Heart left ventricle (tissue), 13 donors: ENCODE data around the gene NCMAP.

Source experiments
- CTCF ChIP-seq, 12 donors: fragments of 200-600 bp; sonication (generic) in 4 of 12; IDR thresholded peaks; one replicate each; pipeline versions ENCODE4 v1.5.0 to v1.8.0; 2018 to 2022; ENCODE audit warnings: antibody characterized with exemption in 12 of 12, mild to moderate bottlenecking in 5 of 12
- POLR2A ChIP-seq, 2 donors: fragments of 450-650 bp; IDR thresholded peaks; one replicate each; pipeline ENCODE4 v1.6.1; 2017; ENCODE audit warnings: antibody characterized with exemption in 2 of 2, mild to moderate bottlenecking in 2 of 2, moderate library complexity in 2 of 2
- donor health status: ischemic (EF 13 %, LVEDD 7.1; RV severe dilation, severe dysfunction).
- donor health status: DM: no; HTN: yes; CAD: no.
- donor health status: DM: no; HTN: no; CAD: no.
- donor health status: ischemic (EF 25% LVEDD 6.9; RV normal size, moderate dysfunction).
- donor health status: ischemic (EF 25% LVEDD 5.7; RV mildly dilated, moderate dysfunction).
- donor health status: ischemic (EF 35%, LVEDD 5.7; RV mildly dilated, moderate dysfunction).
- donor health status: nonischemic (EF 11% LVEDD 7.7; RV severe dilation, severe dysfunction).
- donor health status: DM: yes; HTN: yes; CAD: no.
- donor health status: PGD.
- donor health status: ischemic (EF 29% LVEDD 5.4; RV normal size, mild dysfunction).
- donor health status: nonischemic (EF 23%, LVEDD 6.1; RV moderate dilation, normal function).

- no peak for TF ChIP-seq CTCF (IDR thresholded peaks at IDR 0.05)
- TF ChIP-seq POLR2A (IDR thresholded peaks at IDR 0.05): no peak
These were observed 32.7 kb downstream of the NCMAP start for GRCh38 chr1:24588573-24588972.
